ENCODE measurements around the gene ORC5.

DNA sequence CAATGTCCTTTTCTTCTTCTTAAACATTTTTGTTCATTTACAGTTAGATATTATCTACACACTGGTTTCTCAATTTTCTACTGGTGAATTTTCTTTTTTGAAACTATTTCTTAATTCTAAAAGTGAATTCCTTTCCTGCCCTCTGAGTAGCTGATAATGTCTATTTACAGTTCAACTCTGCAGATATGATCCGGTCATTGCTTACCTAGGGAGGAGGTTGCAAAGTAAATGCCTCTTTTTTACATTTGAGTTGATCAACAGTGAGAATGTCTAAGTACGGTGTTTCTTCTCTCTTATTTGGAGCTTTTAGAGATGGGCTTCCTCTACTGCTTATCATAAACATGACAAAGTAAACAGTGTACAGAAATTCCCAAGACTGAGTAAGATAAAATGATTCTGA, 20.6 kb upstream of the ORC5 start:
- TF ChIP-seq L3MBTL2 (conservative IDR thresholded peaks at IDR 0.05) (no peak), ARNT (IDR thresholded peaks at IDR 0.05) (no peak), SUZ12 (IDR thresholded peaks at IDR 0.05) (no peak)
- TF ChIP-seq, protein P1, sequence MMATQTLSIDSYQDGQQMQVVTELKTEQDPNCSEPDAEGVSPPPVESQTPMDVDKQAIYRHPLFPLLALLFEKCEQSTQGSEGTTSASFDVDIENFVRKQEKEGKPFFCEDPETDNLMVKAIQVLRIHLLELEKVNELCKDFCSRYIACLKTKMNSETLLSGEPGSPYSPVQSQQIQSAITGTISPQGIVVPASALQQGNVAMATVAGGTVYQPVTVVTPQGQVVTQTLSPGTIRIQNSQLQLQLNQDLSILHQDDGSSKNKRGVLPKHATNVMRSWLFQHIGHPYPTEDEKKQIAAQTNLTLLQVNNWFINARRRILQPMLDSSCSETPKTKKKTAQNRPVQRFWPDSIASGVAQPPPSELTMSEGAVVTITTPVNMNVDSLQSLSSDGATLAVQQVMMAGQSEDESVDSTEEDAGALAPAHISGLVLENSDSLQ (IDR thresholded peaks at IDR 0.05): no peak
